ENCODE measurements around the gene LRRC36. TPM values are rescaled to one million over a fixed set of nuclear protein-coding genes. Genes with fewer than 3 reads are reported as not detected.

LRRC36 gene
- polyA plus RNA-seq, 3 donors = 0.65 to 3.2 (median 1.8) TPM

DNA sequence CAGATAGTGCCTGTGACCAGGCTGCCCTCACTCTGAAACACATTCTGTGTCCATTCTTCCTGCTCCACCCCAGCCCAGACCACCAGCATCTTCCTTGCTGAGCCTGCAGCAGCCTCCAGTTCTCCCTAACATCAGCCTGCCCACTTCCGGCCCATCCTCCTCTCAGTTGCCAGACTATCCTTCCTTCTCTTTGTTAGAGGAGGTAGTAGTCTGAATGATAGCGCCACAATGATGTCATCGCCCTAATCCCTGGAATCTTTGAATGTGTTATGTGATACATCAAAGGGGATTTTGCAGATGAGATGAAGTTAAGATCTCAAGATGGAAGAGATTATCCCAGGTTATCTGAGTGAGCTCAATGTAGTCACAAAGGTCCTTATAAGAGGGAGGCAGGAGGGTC lies 92.9 kb downstream of the LRRC36 start:
- H3K27ac Mint-ChIP-seq = no peak overlapping the region
- H3K4me1 ChIP-seq (ENCODE audit: control insufficient read depth in 1 of 2, insufficient read depth in 2 of 2, low read length in 2 of 2) = peaks cover 10 to 13% of the 10 kb centered on the region in 2 donors

DNA sequence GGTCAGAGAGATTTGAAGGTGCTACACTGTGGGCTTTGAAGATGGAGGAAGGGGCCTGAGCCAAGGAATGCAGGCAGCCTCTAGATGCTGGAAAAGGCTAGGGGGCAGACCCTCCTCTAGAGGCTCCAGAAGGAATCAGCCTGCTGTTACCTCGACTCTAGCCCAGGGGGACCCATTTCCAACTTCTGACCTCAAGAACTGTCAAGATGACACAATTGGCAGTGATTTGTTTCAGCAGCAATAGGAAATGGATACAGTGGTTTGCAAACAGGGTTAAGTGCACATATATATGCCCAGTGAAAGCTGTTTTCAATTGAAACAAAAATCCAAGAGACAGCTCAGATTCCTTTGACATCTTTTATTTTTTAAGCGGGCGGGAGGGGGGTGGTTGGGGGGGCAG lies 93.3 kb downstream of the LRRC36 start:
- H3K27ac Mint-ChIP-seq = no peak overlapping the region
- TF ChIP-seq, protein P1, sequence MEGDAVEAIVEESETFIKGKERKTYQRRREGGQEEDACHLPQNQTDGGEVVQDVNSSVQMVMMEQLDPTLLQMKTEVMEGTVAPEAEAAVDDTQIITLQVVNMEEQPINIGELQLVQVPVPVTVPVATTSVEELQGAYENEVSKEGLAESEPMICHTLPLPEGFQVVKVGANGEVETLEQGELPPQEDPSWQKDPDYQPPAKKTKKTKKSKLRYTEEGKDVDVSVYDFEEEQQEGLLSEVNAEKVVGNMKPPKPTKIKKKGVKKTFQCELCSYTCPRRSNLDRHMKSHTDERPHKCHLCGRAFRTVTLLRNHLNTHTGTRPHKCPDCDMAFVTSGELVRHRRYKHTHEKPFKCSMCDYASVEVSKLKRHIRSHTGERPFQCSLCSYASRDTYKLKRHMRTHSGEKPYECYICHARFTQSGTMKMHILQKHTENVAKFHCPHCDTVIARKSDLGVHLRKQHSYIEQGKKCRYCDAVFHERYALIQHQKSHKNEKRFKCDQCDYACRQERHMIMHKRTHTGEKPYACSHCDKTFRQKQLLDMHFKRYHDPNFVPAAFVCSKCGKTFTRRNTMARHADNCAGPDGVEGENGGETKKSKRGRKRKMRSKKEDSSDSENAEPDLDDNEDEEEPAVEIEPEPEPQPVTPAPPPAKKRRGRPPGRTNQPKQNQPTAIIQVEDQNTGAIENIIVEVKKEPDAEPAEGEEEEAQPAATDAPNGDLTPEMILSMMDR (IDR thresholded peaks at IDR 0.05) = no peak

More for the DNA sequence above, 92.9 kb downstream of the LRRC36 start:
- Histone ChIP-seq H3K9ac (ENCODE audit: insufficient read depth, low read length, poor library complexity, severe bottlenecking) (no peak overlapping the region), H3K4me2 (replicated peaks; ENCODE audit: extremely low read depth, low read length, poor library complexity, severe bottlenecking) (no peak overlapping the region), H3K27me3 (ENCODE audit: control insufficient read depth in 2 of 2, insufficient read depth in 2 of 2, low read length in 2 of 2) (peaks cover 0 to 13% of the 10 kb centered on the region in 2 donors), H3K27ac (ENCODE audit: low read depth in 1 of 2, low read length in 2 of 2) (no peak overlapping the region), H3K79me2 (ENCODE audit: insufficient read depth, low read length) (no peaks in the 10 kb centered on the region), H4K20me1 (ENCODE audit: insufficient read depth, low read length) (no peaks in the 10 kb centered on the region), H3K4me3 (replicated peaks in 1 of 3; ENCODE audit: low read depth in 2 of 3, low read length in 3 of 3) (no peak overlapping the region), H3K36me3 (replicated peaks in 1 of 2; ENCODE audit: control insufficient read depth in 1 of 2, insufficient read depth in 2 of 2, low read length in 2 of 2) (no peaks in the 10 kb centered on the region), H3K9me3 (replicated peaks in 1 of 2; ENCODE audit: control insufficient read depth in 1 of 2, insufficient read depth in 1 of 2, low read length in 2 of 2) (no peaks in the 10 kb centered on the region), H2AFZ (ENCODE audit: insufficient read depth, low read depth, low read length, poor library complexity, severe bottlenecking) (no peak overlapping the region)
- WGBS (ENCODE audit: insufficient coverage) = 100% methylated on average over 2 of the region's 3 CpGs
- intact Hi-C loops (cut with micrococcal nuclease) = no loop called here
- Mint-ChIP-seq H3K9me3 (peaks cover 0 to 1% (median 0%) of the 10 kb centered on the region in 7 donors), H3K36me3 (no peaks in the 10 kb centered on the region), H3K27me3 (ENCODE audit: low read depth in 3 of 3) (peaks cover 6 to 39% (median 29%) of the 10 kb centered on the region in 3 donors), H3K4me3 (peak overlapping the region in 1 of 2 donors; percentile 5), H3K4me1 (peaks cover 10% of the 10 kb centered on the region)
- DNase-seq = no peak
- TF ChIP-seq, protein P1 (IDR thresholded peaks at IDR 0.05) = no peak

More for the DNA sequence above, 93.3 kb downstream of the LRRC36 start:
- DNase-seq = no peak
- Mint-ChIP-seq H3K36me3 (no peaks in the 10 kb centered on the region), H3K4me1 (peaks cover 8% of the 10 kb centered on the region), H3K4me3 (no peak overlapping the region), H3K9me3 (peaks cover 0 to 1% (median 0%) of the 10 kb centered on the region in 7 donors), H3K27me3 (ENCODE audit: low read depth in 3 of 3) (peaks cover 9 to 42% (median 32%) of the 10 kb centered on the region in 3 donors)
- Histone ChIP-seq H3K9ac (ENCODE audit: insufficient read depth, low read length, poor library complexity, severe bottlenecking) (no peak overlapping the region), H4K20me1 (ENCODE audit: insufficient read depth, low read length) (no peaks in the 10 kb centered on the region), H3K27ac (ENCODE audit: low read depth in 1 of 2, low read length in 2 of 2) (no peak overlapping the region), H3K9me3 (replicated peaks in 1 of 2; ENCODE audit: control insufficient read depth in 1 of 2, insufficient read depth in 1 of 2, low read length in 2 of 2) (no peaks in the 10 kb centered on the region), H3K36me3 (replicated peaks in 1 of 2; ENCODE audit: control insufficient read depth in 1 of 2, insufficient read depth in 2 of 2, low read length in 2 of 2) (no peaks in the 10 kb centered on the region), H3K4me3 (replicated peaks in 1 of 3; ENCODE audit: low read depth in 2 of 3, low read length in 3 of 3) (no peak overlapping the region), H3K4me1 (ENCODE audit: control insufficient read depth in 1 of 2, insufficient read depth in 2 of 2, low read length in 2 of 2) (peaks cover 10 to 13% of the 10 kb centered on the region in 2 donors), H2AFZ (ENCODE audit: insufficient read depth, low read depth, low read length, poor library complexity, severe bottlenecking) (no peak overlapping the region), H3K79me2 (ENCODE audit: insufficient read depth, low read length) (no peaks in the 10 kb centered on the region), H3K4me2 (replicated peaks; ENCODE audit: extremely low read depth, low read length, poor library complexity, severe bottlenecking) (no peak overlapping the region), H3K27me3 (ENCODE audit: control insufficient read depth in 2 of 2, insufficient read depth in 2 of 2, low read length in 2 of 2) (peaks cover 0 to 17% of the 10 kb centered on the region in 2 donors)
- no CpG with 5 or more reads among the region's 3 CpGs for WGBS (ENCODE audit: insufficient coverage)
- intact Hi-C loops (cut with micrococcal nuclease) = no loop called here
